ENCODE results near the gene CHKB.

CHKB gene

DNA sequence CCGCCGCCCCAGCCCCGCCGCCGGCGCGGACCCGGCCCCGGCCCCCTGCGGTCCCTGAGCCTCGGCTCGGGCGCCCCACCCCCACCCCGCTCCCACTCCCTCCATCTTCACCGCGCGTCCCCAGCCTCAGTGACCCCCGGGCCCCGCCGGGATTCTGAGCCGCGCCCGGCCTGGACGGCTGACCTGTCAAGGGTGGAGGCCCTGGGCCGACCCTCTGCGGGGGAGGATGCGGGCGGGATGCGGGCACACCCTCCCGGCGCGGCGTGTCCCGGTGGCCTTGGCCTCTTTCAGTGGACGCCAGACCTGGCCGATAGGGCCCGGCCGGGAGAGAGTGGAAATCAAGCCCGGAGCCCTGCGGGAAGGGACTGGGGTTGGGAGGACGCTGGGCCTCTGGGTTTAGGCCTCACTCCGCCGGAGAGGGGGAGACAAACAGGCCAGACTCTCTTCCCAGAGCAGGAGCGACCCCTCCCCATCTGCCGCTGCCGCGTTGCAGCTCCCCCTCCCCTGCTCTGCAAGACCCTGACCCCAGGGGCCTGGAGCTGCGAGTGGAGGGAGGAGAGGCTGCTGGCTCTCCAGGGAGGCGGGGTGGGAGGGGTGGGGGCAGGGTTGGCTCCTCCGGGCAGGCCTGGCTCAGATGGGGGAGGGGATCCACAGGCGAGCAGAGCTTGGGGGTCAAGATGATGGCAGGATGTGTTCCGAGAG lies 18.5 kb upstream of the CHKB start:
- in situ Hi-C loops (cut with HindIII; ENCODE audit: low sequenced_read_pairs) = no loop called here

DNA sequence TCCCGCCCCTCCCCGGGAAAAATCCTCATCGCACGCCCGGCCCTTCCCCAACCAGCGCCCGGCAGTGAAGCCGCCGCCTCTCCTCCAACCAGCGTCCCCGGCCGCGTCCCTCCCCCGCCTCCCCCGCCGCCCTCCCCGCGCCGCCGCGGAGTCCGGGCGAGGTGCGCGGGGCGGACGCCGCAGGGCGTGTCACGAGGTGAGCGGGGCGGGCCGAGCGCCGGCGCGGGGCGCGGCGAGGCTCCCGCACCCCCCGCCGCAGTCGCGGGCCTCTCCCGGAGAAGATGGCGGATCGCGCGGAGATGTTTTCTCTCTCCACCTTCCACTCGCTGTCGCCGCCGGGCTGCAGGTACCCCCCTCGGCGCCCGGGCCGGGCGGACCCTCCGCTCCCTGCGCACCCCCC lies 17.9 kb upstream of the CHKB start, which contains the start of gene MAPK8IP2:
Gene MAPK8IP2, plus strand, starts transcription at position 256 of the 400 bp plus-strand sequence. Its CDS starts 26 bp downstream, at position 282.
- in situ Hi-C loops (cut with HindIII; ENCODE audit: low sequenced_read_pairs) = no loop called here

GRCh38 chr22:50599816-50600455 lies 17.3 kb upstream of the CHKB start:
- in situ Hi-C loops (cut with HindIII; ENCODE audit: low sequenced_read_pairs) = no loop called here

- in situ Hi-C loops (cut with HindIII; ENCODE audit: low sequenced_read_pairs) = no loop called here
Observed at GRCh38 chr22:50597097-50597496, 14.4 kb upstream of the CHKB start.

DNA sequence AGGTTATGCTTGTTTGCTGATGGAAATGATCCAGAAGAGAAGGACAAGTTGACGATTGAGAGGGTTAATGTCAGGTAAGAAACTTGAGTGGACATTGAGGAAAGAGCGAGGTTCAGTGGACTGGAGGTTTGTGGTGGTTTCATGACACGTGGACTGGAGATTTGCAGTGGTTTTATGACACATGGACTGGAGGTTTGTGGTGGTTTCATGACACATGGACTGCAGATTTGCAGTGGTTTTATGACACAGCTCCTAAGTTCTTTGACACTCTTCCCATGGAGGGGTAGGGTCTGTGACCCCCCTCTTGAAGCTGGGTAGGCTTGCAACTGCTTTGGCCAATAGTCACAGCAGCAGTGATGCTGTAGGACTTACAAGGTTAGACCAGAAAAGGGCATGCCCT lies 12.5 kb upstream of the CHKB start:
- in situ Hi-C loops (cut with HindIII; ENCODE audit: low sequenced_read_pairs) = no loop called here

GRCh38 chr22:50587407-50587806 lies 4.8 kb upstream of the CHKB start:
- in situ Hi-C loops (cut with HindIII; ENCODE audit: low sequenced_read_pairs) = no loop called here

GRCh38 chr22:50586416-50586815 lies 3.8 kb upstream of the CHKB start:
- in situ Hi-C loops (cut with HindIII; ENCODE audit: low sequenced_read_pairs) = no loop called here

GRCh38 chr22:50585781-50586180 lies 3.1 kb upstream of the CHKB start:
- in situ Hi-C loops (cut with HindIII; ENCODE audit: low sequenced_read_pairs) = no loop called here

- in situ Hi-C loops (cut with HindIII; ENCODE audit: low sequenced_read_pairs) = no loop called here
Observed at GRCh38 chr22:50585238-50585637, 2.6 kb upstream of the CHKB start.

DNA sequence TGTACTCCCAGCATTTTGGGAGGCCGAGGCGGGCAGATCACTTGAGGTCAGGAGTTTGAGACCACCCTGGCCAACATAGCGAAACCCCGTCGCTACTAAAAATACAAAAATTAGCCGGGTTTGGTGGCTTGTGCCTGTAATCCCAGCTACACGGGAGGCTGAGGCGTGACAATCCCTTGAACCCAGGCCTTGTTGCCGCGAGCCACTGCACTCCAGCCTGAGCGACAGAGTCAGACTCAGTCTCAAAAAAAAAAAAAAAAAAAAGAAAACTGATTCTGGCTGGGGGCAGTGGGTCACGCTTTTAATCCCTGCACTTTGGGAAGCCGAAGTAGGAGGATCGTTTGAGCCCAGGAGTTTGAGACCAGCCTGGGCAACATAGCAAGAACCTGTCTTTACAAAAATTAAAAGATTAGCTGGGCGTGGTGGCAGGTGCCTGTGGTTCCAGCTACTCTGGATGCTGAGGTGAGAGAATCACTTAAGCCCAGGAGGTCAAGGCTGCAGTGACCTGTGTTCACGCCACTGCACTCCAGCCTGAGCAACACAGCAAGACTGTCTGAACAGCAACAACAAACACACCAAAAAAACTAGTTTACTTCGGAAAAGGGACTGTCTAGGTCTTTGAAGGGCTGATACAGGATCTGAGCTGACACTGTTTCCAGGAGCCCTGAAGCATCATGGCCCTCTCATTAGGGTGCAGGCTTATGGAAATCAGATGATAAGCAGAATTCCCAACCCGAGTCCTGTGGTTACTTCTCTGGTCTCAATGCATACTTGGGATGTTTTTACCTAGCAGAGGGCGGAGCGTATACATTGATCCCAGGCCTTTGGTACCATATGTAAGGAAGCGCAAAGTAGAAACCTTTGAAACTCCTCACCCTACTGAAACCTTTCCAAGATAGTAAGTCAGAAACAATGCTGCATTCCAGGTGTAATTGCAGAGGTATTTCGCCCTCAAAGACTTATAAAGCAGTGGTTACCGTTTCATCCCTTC lies 1.8 kb upstream of the CHKB start:
- in situ Hi-C loops (cut with HindIII; ENCODE audit: low sequenced_read_pairs) = no loop called here

- in situ Hi-C loops (cut with HindIII; ENCODE audit: low sequenced_read_pairs) = no loop called here
Observed at GRCh38 chr22:50583294-50583861, 729 bp upstream of the CHKB start.

GRCh38 chr22:50581950-50582492 lies 628 bp downstream of the CHKB start:
- in situ Hi-C loops (cut with HindIII; ENCODE audit: low sequenced_read_pairs) = no loop called here

GRCh38 chr22:50581031-50581949 lies 1.4 kb downstream of the CHKB start:
- in situ Hi-C loops (cut with HindIII; ENCODE audit: low sequenced_read_pairs) = no loop called here

GRCh38 chr22:50579752-50580151 lies 2.9 kb downstream of the CHKB start:
- in situ Hi-C loops (cut with HindIII; ENCODE audit: low sequenced_read_pairs) = no loop called here

GRCh38 chr22:50578776-50579310 lies 3.8 kb downstream of the CHKB start:
- in situ Hi-C loops (cut with HindIII; ENCODE audit: low sequenced_read_pairs) = no loop called here

DNA sequence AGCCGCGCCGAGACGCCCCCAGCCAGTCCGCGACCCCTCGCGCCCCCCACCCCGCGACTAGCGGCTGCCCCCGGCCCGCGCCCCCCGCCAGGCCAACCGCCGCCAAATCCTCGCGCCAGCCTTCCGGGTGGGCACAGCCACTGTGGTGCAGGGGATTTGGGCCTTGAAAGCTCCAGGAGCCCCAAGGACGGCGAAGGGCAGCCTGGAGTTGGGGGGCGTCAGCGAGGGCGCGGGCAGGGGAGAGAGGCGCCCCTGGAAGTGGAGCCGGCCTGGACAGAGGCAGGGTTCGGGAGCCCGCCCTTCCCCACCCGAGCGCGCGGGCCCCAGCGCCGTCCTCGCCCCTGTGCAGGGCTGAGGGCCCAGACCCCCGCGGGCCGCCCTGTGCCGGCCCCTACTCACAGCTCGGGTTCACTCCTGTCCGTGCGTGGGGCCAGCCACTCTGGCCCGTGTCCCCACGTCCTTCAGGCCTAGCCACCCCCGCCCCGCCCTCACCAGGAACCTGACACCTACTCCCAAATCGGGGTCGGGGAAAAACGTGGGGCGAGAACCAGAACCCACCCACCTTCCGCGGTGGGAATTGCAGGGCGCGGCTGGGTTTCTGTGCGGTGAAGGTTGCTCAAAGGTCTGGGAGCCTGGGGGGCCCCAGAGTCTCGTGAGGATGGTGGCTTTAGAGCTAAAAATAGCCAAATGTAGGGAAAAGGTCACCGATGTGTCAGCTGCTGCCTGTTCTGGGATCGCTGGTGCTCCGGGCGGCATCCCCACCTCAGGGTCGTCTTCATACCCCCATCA lies 4.5 kb downstream of the CHKB start, which contains the start of gene CPT1B:
Gene CPT1B, minus strand, starts transcription at position 441 of the 789 bp plus-strand sequence. CDS start 512 bp downstream, outside the sequence.
- in situ Hi-C loops (cut with HindIII; ENCODE audit: low sequenced_read_pairs) = no loop called here

GRCh38 chr22:50577697-50577986 lies 5.0 kb downstream of the CHKB start:
- in situ Hi-C loops (cut with HindIII; ENCODE audit: low sequenced_read_pairs) = no loop called here

- in situ Hi-C loops (cut with HindIII; ENCODE audit: low sequenced_read_pairs) = no loop called here
Observed at GRCh38 chr22:50576806-50577696, 5.6 kb downstream of the CHKB start.

All from DLD1 (cell line).